ENCODE results near the gene ACAD11.

DNA sequence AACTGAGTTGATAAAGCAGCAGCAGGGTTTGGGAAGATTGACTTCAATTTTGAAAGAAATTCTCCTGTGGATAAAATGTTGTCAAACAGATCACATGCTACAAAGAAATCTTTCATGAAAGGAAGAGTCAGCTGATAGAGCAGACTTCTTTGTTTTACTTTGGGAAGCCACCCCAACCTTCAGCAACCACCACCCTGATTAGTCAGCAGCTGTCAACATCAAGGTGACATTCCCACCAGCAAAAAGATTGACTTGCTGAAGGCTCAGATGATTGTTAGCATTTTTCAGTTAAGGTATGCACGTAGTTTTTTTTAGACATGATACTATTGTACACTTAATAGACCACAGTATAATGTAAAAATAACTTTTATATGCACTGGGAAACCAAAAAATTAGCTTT lies 150.1 kb downstream of the ACAD11 start:
- TF ChIP-seq, protein P1, sequence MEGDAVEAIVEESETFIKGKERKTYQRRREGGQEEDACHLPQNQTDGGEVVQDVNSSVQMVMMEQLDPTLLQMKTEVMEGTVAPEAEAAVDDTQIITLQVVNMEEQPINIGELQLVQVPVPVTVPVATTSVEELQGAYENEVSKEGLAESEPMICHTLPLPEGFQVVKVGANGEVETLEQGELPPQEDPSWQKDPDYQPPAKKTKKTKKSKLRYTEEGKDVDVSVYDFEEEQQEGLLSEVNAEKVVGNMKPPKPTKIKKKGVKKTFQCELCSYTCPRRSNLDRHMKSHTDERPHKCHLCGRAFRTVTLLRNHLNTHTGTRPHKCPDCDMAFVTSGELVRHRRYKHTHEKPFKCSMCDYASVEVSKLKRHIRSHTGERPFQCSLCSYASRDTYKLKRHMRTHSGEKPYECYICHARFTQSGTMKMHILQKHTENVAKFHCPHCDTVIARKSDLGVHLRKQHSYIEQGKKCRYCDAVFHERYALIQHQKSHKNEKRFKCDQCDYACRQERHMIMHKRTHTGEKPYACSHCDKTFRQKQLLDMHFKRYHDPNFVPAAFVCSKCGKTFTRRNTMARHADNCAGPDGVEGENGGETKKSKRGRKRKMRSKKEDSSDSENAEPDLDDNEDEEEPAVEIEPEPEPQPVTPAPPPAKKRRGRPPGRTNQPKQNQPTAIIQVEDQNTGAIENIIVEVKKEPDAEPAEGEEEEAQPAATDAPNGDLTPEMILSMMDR (IDR thresholded peaks at IDR 0.05; ENCODE audit: poor library complexity) = no peak
- TF ChIP-seq EZH2phosphoT487 (IDR thresholded peaks at IDR 0.05; ENCODE audit: low read depth, severe bottlenecking, unreplicated experiment) = no peak
- TF ChIP-seq EZH2 (IDR thresholded peaks at IDR 0.05; ENCODE audit: borderline replicate concordance) = no peak

Measured in hepatocyte (in vitro differentiated cells).